M059J (cell line): ENCODE results near the gene TAS2R38. TPM values are rescaled to one million over a fixed set of nuclear protein-coding genes. Genes with fewer than 3 reads are reported as not detected.
"Not testable (repeated sequence)": the region's sequence is repeated elsewhere in the genome, so short reads cannot be mapped to it uniquely, and the experiment has no call there.

ENCODE experiments used
- DNase-seq: peaks from one replicate; pipeline ENCODE4 v3.0.0-alpha.2; 2012; ENCODE audit warnings: low read depth
- total RNA-seq: library from RNA; depleted of rRNA; stranded (reverse); fragments of >200 nt; shearing (Covaris generic); gene quantifications from 2 replicates; pipeline ENCODE4 v1.2.3, GENCODE V29; 2014; rRNA removed

TAS2R38 gene
- not detected in 2 replicates for total RNA-seq

DNA sequence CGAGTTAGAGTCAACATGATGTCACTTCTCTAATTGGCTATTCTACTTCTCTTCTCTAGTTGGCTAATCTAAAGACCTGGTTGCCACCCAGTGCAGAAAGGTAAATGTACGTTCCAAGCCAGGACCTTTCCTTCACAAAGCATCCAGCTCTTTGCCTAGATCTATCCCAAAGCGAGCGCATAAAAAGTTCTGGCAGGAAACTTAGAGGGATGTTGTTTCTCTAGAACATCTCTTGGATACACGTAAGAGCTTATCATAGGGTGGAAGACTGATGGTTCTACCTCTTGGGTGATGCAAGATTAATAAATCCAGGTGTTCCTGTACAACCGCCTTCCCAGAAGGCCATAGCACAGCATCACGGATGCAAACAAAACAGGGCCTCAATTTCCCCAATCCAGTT lies at the start of gene TAS2R38:
Gene TAS2R38 (minus strand): TSS at position 101 of the 400 bp plus-strand sequence. CDS start 84 bp downstream, at position 17.
- no peak for DNase-seq

DNA sequence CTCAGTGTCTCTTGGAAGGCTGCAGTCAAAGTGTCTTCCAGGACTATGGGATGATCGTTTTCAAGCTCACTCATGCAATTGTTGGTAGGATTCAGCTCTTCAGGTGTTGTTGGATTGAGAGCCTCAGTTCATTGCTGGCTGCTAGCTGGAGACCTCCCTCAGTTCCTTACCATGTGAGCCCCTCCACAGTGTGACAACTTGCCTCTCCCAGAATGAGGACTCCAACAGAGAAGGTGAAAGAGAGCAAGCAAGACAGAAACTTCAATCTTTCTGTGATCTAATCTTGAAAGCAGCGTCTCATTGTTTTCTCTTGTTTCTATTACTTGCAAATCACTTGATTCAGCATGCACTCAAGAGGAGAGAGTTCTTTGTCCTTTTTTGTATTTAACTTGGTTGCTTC lies 44.6 kb upstream of the TAS2R38 start:
- no peak for DNase-seq

DNA sequence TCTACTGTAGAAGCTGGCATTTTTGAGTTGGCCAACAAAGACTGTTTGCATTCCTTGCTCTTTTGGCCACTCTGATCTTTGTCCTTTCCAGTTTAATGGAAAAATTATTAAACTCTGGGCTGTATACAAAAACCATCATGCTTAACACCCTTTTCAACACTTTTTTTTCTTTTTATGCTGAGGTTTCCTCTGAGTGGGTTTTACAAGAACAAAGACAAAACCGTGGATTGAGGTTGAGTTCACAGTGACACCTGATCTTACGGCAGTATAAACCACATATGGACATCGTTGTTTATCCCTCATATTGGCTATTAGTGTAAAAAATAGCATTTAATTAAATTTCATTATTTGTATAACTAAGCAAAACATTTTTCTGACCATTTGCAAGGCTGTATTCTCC lies 43.9 kb upstream of the TAS2R38 start:
- no peak for DNase-seq

DNA sequence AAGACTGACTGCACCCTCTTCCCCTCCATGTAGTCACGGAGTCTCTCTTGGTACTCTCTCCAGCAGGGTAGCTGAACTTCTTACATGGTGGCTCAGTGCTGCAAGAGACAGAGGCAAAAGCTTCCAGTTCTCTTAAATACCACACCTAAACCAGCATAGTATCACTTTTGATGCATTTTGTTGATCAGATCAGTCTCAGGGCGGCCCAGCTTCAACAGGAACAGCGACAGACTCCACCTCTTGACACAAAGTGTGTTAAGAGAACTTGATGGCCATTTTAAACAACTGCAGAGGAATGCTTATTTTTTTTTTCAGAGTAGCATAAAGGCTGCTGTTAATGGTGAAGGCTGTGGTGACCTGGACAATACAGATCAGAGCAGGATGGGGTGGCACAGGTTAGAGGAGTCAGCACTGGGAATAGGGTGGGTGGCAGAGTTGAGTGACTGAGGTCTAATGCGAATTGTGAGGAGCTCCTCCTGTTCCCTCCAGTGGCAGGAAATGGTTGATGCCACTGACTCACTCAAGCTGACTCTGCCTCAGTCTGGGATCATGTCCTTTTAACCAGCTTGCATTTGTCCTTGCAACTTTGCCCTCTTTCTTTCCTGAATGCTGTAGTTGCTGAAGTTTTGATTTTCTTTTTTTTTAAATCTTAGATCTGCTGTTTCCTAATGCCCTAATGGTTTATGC lies 39.4 kb upstream of the TAS2R38 start:
- DNase-seq, result peak; percentile 64

- DNase-seq, result no peak
Observed at GRCh38 chr7:142010952-142011548, 37.5 kb upstream of the TAS2R38 start.

DNA sequence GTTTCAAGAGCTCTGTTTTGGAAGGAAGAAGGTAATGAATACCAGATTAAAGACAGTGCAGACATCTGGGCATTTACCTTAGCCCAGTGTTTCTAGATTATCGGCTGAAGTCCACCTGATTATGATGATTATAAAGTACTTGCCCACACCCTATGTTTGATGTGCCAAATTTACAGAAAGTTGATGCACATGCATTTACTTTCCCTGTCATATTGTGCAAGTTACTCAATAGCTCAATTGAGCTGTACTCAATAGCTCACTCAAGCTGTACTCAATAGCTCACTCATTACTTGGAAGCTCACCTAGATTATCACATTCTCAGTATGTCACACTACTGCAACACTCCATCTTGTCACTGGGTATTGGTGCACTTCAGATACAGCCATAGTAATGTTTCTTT lies 35.6 kb upstream of the TAS2R38 start:
- no peak for DNase-seq

GRCh38 chr7:142006577-142006976 lies 33.0 kb upstream of the TAS2R38 start:
- no peak for DNase-seq

- no peak for DNase-seq
Observed at GRCh38 chr7:142002179-142002578, 28.6 kb upstream of the TAS2R38 start.

DNA sequence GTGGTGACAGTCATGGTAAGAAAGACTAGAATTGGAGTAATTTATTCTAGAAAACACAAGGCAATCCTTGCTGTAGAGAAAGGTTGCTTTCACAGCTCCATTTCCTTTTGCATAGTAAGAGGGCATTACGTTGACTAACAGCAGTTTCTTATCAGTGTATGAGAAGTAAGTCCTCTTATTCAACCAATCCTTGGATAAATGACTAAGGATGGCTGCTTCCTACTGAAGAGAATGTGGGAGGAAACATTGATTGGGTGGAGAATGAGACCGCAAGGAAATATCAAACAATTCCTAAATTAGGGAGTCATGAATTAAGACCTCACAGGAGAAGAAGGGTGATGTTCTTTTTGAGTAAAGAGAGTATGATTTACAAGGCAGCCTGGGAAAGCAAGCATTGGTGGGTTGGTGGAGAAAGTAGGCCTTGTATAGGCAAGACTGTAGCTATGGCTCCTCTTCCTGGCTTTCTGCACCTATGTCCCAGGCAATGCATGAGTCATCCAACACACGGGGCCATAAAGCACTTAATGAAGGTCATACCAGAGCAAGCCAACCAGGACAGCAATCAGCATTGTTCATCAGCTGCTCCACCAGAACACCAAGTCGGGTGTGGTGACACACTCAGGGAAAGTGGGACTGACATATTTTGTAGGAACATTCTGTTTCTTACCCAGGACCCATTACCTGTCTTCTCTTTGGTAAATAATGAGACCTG lies 27.7 kb upstream of the TAS2R38 start:
- peak; percentile 74 for DNase-seq

DNA sequence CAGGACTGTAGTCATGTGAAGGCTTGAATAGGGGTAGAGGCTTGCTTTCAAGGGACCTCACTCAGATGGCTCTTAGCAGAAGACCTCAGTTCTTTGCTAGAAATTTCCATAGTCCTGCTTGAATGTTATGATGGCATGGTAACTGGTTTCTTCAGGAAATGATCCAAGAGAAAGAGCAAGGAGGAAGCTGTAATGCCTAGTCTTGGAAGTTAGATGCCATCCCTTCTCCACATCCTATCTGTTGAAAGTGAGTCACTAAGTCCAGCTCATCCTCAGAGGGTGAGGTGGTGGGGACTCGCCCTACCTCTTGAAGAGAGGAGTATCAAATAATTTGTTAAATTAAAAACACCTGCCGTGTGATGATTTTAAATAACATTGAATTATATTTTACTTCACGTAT lies 26.7 kb upstream of the TAS2R38 start:
- DNase-seq, result peak; percentile 46

DNA sequence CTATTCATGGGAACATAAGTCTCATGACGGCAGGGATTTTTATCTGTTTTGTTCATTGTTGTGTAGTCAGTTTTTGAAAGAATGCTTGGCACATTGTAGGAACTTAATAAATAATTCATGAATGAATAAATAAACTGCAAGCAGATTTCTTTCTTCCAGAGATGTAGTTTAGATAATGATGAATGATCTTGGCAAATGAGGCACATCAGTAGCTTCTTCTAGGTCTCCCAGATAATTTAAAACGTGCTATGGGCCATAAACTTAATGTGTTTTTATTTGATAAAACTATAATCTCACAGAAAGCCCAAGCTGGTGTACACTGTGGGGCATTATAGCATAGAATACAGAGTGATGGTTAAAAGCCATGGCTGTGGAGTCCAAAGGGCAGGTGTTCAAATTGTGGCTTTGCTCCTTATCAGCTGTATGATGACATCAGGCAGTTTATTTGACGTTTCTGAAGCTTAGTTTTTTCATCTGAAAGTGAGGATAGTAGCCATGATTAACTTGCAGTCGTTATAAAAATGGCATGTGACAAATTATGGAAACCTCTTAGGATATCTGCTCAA lies 25.6 kb upstream of the TAS2R38 start:
- DNase-seq, result no peak

DNA sequence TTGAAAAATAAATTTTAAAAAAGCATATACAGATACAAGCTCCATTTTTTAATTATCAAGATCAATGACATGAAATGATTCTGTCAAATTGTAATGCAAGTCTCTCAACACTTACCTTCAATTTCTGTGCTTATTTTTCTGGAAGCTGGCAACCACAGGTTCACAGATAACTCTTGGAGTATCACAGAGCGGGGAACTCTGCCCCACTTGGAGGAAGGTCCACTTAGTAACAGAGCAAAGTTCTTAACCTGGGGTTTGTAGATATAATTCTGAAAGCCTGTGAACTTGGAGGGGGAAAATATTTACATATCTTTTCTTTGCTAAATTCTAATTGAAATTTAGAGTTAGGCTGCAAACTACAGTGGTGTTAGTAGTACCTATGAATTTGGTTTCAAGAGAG lies 19.8 kb upstream of the TAS2R38 start:
- no peak for DNase-seq

- no peak for DNase-seq
Observed at GRCh38 chr7:141992688-141993087, 19.1 kb upstream of the TAS2R38 start.

GRCh38 chr7:141992156-141992555 lies 18.6 kb upstream of the TAS2R38 start:
- DNase-seq, result peak; percentile 32

DNA sequence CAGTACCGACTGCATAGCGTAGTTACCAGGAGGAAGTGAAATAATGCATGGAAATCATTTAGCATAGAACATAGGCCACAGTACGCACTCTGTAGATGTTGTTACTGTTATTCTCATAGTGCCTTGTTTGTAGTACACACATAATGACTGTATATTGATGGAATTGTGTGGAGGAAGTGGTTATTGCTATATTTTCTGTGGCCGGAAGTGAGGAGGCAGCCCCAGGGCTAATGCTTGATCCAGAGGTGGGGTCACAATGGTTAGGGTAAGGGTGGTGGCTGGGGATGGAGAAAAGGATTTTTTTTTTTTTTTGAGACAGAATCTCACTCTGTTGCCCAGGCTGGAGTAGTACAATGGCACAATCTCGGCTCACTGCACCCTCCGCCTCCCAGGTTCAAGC lies 17.6 kb upstream of the TAS2R38 start:
- DNase-seq, result no peak

DNA sequence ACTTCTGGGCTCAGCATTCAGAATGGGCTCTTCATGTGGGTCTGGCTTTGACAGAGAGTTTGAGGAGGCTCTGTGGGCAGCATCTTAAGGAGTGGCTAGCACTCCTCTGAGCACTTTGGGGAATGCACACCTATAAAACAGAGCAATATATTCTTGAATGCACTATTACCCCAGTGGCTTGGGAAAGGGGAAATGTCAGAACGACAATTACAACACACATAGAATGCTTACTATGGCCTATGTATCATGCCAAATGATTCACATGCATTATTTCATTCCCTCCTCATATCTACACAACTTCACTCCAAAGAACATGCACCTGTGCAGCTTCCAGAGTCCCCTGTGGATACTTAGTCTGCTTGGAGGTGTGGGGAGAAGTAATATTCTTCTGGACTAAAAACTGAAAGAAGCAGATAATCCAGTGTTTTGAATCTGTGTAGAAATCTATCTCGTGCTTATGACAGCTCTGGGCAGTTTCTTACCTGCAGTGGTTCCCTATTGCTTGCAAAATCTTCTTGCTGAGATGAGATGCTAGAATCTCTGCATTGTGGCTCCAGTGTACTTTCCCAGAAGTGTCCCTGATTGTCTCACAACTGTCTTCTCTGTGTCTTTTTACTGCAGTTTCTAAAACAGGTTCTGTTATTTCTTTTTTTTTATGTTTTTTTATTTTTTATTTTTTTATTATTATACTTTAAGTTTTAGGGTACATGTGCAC lies 16.6 kb upstream of the TAS2R38 start:
- no peak for DNase-seq

DNA sequence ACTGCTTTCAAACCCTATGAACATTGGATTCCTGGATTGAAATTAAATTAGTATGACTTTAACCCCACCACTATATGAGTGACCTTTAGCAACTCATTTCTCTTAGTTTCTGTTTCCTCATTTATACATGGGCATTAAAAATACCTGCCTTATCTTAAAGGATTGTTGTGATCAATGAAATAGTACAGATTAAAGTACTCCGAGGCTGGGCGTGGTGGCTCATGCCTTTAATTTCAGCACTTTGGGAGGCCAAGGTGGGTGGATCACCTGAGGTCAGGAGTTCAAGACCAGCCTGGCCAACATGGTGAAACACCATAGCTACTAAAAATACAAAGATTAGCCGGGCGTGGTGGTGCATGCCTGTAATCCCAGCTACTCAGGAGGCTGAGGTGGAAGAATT lies 14.2 kb upstream of the TAS2R38 start:
- DNase-seq, result not testable (repeated sequence)

GRCh38 chr7:141986923-141987322 lies 13.3 kb upstream of the TAS2R38 start:
- DNase-seq, result no peak

GRCh38 chr7:141985926-141986325 lies 12.4 kb upstream of the TAS2R38 start:
- DNase-seq, result not testable (repeated sequence)

GRCh38 chr7:141979568-141979967 lies 6.0 kb upstream of the TAS2R38 start:
- no peak for DNase-seq

- no peak for DNase-seq
Observed at GRCh38 chr7:141978351-141978750, 4.8 kb upstream of the TAS2R38 start.
